ENCODE data around the gene MYO15A.

- TF ChIP-seq CTCF (conservative IDR thresholded peaks at IDR 0.05; ENCODE audit: low read depth in 2 of 2) (no peak), EZH2 (IDR thresholded peaks at IDR 0.05; ENCODE audit: low read depth, unreplicated experiment) (no peak), POLR2AphosphoS5 (IDR thresholded peaks at IDR 0.05; ENCODE audit: low read depth) (no peak), ZNF331 (CRISPR knock-in tag; IDR thresholded peaks at IDR 0.05; ENCODE audit: low read depth) (no peak), REST (IDR thresholded peaks at IDR 0.05; ENCODE audit: unreplicated experiment) (no peak), ZNF114 (CRISPR knock-in tag; IDR thresholded peaks at IDR 0.05) (no peak), CREB1 (CRISPR knock-in tag; IDR thresholded peaks at IDR 0.05; ENCODE audit: low read depth) (no peak), STAT1 (IDR thresholded peaks at IDR 0.05; ENCODE audit: unreplicated experiment) (no peak), EZH2phosphoT487 (IDR thresholded peaks at IDR 0.05; ENCODE audit: unreplicated experiment) (no peak), ETS1 (IDR thresholded peaks at IDR 0.05) (no peak), JUNB (IDR thresholded peaks at IDR 0.05; ENCODE audit: unreplicated experiment) (no peak), NANOG (IDR thresholded peaks at IDR 0.05; ENCODE audit: borderline replicate concordance) (no peak)
Observed at GRCh38 chr17:18213666-18214270, 105.2 kb downstream of the MYO15A start.

Data from GM23338 (cell line).